NT2/D1 (cell line): ENCODE data around the gene YPEL1.

Source experiments
- SUZ12 ChIP-seq: IDR thresholded peaks from 2 replicates; pipeline ENCODE4 v1.6.1; 2011; ENCODE audit not compliant: insufficient read length, insufficient read depth; ENCODE audit errors: extremely low read depth
- YY1 ChIP-seq: IDR thresholded peaks from 2 replicates; pipeline ENCODE4 v1.6.1; 2011; ENCODE audit not compliant: insufficient read length, insufficient read depth
- ZNF274 ChIP-seq: IDR thresholded peaks from 2 replicates; pipeline ENCODE4 v1.6.1; 2011; ENCODE audit warnings: mild to moderate bottlenecking, low read depth, low read length

GRCh38 chr22:21754523-21754922 is 18.9 kb upstream of the YPEL1 start:
- no peak for TF ChIP-seq YY1
- no peak for TF ChIP-seq ZNF274
- TF ChIP-seq SUZ12, result no peak
